GM10248 (cell line): Measurements from ENCODE around the gene ZMIZ1.

Experiments
- CTCF ChIA-PET: fragments of 300-600 bp; sonication (Branson Sonifier 250); formaldehyde crosslinking; extraction: SDS; loops from one replicate; lab custom pipeline; 2021; ENCODE audit warnings: antibody characterized with exemption; lab: Yijun Ruan, JAX
- POLR2A ChIA-PET: fragments of 350-650 bp; sonication (Branson Sonifier 250); formaldehyde crosslinking; extraction: SDS; loops from one replicate; lab custom pipeline; 2020; ENCODE audit warnings: antibody characterized with exemption; lab: Yijun Ruan, JAX
- DNase-seq: peaks from one replicate; pipeline ENCODE4 v3.0.0; 2012; ENCODE audit errors: extremely low spot score
- TF ChIP-seq, protein P1 (sequence below): IDR thresholded peaks from 2 replicates; pipeline ENCODE4 v1.5.1; 2012; ENCODE audit warnings: mild to moderate bottlenecking, low read depth; ENCODE audit errors: extremely low read depth, missing control alignments, control extremely low read depth

The ZMIZ1 gene

GRCh38 chr10:79269443-79269842 is 200.7 kb downstream of the ZMIZ1 start:
- ChIA-PET POLR2A (no interaction called here), CTCF (interaction anchor here (1.1 kb wide), 1 partner anchor 9 kb away, joined by 3 read pairs; no protein-coding TSS in a partner anchor)
- no peak for DNase-seq
- TF ChIP-seq, protein P1, sequence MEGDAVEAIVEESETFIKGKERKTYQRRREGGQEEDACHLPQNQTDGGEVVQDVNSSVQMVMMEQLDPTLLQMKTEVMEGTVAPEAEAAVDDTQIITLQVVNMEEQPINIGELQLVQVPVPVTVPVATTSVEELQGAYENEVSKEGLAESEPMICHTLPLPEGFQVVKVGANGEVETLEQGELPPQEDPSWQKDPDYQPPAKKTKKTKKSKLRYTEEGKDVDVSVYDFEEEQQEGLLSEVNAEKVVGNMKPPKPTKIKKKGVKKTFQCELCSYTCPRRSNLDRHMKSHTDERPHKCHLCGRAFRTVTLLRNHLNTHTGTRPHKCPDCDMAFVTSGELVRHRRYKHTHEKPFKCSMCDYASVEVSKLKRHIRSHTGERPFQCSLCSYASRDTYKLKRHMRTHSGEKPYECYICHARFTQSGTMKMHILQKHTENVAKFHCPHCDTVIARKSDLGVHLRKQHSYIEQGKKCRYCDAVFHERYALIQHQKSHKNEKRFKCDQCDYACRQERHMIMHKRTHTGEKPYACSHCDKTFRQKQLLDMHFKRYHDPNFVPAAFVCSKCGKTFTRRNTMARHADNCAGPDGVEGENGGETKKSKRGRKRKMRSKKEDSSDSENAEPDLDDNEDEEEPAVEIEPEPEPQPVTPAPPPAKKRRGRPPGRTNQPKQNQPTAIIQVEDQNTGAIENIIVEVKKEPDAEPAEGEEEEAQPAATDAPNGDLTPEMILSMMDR: no peak

GRCh38 chr10:79269969-79270368 is 201.2 kb downstream of the ZMIZ1 start:
- ChIA-PET CTCF (interaction anchor here (1.1 kb wide), 1 partner anchor 9 kb away, joined by 3 read pairs; no protein-coding TSS in a partner anchor), POLR2A (no interaction called here)
- TF ChIP-seq, protein P1: no peak
- DNase-seq: no peak

DNA sequence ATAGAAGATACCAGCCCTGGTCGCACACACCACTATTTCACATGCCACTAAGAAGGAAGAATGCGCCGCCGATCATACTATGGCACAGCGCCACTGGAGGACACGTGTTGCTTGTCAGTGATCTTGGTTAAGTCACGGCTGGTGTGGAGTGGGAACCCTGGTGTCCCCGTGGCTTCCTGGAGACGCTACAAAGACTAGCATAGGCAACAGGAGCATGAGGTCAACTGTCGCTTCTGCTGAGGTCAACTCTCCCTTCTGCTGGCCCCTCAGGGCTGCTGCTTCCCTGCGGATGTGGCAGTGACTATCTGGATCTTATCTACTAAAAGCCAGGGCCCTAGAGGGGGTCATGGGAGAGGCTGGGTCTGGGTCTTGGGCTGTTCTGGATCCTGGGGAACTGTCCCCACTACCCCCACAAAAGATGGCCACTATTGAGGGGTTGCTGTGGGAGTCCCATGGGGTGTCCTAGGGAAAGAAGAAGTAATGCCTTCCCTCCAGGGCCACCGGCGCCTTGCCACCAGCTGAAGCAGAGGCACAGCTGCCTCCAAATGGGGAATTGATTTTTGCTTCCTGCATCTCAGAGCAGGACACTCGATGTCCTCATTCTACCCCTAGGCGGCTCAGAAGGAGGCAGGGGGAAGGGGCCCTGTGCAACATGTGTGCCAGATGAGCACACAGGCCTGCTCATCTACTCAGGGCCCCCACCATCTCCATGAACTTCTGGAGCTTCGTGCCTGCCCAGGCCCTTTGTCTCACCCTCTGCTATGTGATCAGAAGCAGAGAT is 201.9 kb downstream of the ZMIZ1 start:
- ChIA-PET CTCF (interaction anchor here (1.1 kb wide), 1 partner anchor 10 kb away, joined by 3 read pairs; no protein-coding TSS in a partner anchor), POLR2A (no interaction called here)
- TF ChIP-seq, protein P1: no peak
- DNase-seq: no peak

GRCh38 chr10:79272353-79272752 is 203.6 kb downstream of the ZMIZ1 start:
- no peak for DNase-seq
- POLR2A ChIA-PET: no interaction called here
- CTCF ChIA-PET: interaction anchor here (0.7 to 2.1 kb wide), 6 partner anchors 9 to 21 kb away, joined by 3 to 7 read pairs (median 4); no protein-coding TSS in a partner anchor
- TF ChIP-seq, protein P1: no peak

DNA sequence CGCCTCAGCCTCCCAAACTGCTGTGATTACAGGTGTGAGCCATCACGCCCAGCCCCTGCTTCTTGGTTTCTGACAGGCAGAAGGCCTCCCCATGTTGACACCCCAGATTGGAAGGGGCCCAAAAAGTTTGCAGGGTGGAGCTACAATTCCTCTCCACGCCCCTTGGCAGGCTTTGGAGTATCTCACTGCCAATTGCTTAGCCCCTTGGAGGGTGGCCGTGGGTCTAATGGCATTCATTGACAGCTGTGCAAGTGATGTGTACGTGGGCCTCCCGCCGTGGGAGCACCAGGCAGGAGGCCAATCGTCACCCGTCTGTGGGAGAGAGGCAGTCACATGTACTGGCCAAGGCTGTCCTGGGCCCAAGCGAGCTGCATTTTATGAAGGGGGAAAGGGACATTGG is 204.8 kb downstream of the ZMIZ1 start:
- POLR2A ChIA-PET: no interaction called here
- CTCF ChIA-PET: interaction anchor here (1.5 to 2.1 kb wide), 3 partner anchors 8 to 13 kb away, joined by 4 to 7 read pairs (median 6); no protein-coding TSS in a partner anchor
- DNase-seq: no peak
- TF ChIP-seq, protein P1: no peak

DNA sequence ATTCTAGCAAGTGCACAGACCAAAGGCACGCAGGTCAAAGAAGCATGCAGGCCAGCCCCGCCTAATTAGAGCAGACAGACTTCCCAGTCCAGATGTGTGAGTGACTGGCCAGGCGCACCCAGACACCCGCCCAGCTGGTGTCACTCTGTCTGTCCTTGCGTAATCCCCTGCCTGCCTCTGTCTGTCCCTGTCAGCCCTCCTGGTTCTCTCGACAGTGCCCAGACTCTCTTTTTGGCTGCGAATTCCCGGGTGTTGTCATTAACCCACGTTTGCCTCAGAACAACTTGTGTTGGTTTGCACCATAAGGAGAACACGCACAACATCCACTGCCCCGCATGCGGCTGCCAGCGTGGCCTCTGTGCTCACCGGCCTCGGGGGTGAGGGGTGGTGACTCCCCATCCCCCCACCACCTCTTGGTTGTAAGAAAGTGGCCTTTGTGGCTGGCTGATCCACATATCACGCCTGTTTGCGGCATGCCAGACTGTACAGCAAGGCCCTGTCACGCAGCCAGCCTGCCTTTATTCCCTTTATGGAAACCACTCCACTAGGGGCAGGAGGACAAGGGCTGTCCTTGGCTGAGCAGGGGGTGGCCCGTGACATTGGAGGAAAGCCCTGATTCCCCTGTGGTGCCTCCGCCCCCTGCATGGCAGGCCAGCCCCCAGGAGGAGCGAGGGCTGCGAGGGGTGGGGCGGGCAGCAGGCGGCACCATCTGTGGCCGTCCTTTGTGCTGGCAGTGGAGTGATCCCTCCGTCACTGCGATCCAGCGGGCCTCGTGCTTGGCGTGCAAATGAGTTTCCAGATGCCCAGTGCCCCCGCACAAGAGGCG is 205.7 kb downstream of the ZMIZ1 start:
- ChIA-PET POLR2A (no interaction called here), CTCF (interaction anchor here (0.9 to 1.4 kb wide), 2 partner anchors 9 to 77 kb away, joined by 3 to 4 read pairs; no protein-coding TSS in a partner anchor)
- no peak for DNase-seq
- TF ChIP-seq, protein P1: no peak
